GM19397 (cell line): Measurements from ENCODE around the gene HS1BP3.

Source experiments
- ATAC-seq: cut with Tn5 transposase; IDR thresholded peaks from one replicate; pipeline ENCODE4 v1.9.1; 2021; ENCODE audit warnings: mild to moderate bottlenecking, moderate library complexity; ENCODE audit not compliant: unreplicated experiment

The HS1BP3 gene

DNA sequence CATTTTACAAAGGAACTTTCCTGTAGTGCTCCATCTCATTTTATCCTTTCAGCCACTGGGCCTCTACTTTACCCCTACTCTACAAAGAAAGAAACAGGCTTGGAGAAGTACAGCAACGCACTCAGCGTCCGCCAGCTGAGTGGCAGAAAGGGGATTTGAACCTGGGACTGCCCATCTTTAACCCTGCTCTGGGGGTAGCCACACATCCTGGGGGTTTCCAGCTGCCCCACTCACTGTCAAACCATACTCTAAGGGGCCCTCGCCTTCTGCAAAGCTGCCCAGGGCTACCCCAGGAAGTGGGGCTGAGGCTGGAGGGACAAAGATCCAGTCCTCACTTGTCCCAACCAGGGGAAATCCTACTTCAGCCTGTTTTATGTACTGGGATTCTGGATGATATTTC is 17.9 kb downstream of the HS1BP3 start:
- ATAC-seq: no peak

DNA sequence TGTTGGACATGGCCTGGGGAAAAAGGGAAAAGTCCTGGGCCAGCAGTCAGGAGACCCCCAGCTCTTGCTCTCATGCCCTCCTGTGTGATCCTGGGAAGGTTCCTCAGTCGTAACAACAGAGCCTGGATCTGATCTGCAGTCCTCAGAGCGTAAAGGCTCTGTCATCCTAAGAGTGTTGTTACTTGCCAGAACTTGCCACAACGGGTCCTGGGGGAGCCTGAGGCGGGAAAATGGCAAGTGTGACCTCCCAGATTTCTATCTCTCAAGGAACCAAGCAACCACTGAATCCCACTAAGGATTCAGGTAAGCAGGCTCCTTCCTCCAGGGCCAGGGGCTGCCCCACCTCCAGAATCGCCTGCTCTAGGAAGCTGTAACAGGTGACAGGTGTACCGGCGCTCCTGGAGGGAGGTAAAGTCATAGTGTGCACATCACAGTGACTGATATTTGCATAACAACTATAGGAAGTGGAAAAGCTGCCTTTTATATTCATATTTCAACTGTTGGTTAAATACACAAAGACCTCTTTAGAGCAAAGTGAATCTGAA is 18.4 kb downstream of the HS1BP3 start:
- ATAC-seq: no peak

- no peak for ATAC-seq
Observed at GRCh38 chr2:20631617-20632307, 19.1 kb downstream of the HS1BP3 start.

GRCh38 chr2:20630967-20631366 is 19.9 kb downstream of the HS1BP3 start:
- ATAC-seq: no peak

GRCh38 chr2:20629581-20630171 is 21.2 kb downstream of the HS1BP3 start:
- no peak for ATAC-seq

GRCh38 chr2:20629181-20629580 is 21.7 kb downstream of the HS1BP3 start:
- no peak for ATAC-seq

DNA sequence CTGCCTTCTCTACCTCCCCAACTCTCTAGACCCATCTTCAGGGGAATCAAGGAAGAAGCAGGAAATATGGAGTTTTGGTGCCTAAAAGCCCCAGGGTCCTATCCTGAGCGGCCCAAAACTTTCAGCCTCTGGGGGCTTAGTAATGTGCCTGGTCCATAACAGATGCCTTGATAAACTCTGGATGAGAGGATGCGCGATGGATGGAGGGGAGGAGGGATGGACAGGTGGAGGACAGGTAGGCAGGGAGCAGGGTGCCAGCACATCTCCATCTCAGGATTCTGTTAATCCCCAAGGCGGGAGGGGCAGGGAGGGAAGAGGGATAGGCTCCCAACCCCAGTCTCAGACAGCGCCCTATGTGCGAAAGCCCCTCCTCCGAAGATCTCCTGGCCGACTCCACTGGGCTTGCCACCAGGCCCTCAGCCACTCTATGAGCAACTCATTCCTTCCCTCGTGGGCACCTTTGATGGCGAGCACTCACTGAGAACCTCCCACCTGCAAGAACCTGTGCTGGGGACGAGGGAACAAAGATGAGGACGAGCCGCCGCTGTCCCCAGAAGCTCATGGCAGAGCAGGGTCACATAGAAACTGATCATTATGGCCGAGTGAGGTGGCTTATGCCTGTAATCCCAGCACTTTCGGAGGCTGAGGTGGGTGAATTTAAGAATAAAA is 23.1 kb downstream of the HS1BP3 start:
- no peak for ATAC-seq

DNA sequence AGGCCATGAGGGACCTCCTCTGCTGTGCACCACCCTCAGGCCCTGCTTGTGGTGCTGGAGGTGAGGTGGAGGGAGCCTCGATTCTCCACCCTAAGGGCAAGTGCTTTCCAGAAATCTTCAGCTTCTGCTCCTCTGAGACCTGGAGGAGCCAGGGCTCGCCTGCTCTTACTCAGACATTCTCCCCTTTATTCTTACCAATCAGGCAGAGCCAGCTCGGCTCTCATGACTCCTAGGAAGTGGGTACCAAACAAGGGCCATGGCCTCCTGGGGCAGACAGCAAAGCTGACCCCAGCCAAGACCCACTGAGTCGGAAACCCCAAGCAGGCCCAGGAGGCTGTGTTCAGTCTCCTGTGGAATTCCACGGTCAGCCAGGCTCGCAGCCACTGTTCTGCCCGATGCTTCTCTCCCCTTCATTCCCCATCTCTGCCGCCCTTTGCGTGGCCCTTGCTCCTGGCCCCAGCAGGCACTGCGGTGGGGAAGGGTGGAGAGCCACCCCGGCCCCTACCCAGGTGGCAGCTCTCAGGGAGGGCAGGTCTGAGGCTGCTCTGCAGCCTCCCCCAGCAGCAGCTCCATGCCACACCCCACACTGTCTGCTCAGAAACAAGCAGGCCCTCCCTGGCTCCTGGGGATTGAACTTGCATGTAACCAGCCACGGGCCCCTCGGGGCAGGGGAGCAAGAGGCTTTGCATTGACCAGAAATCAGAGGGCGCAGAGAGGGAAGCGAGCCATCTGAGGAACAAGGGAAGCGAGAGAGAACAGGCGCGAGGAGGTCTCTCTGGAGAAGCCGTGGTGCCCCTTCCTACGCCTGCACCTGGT is 24.0 kb downstream of the HS1BP3 start:
- no peak for ATAC-seq

GRCh38 chr2:20626392-20626697 is 24.6 kb downstream of the HS1BP3 start:
- no peak for ATAC-seq

DNA sequence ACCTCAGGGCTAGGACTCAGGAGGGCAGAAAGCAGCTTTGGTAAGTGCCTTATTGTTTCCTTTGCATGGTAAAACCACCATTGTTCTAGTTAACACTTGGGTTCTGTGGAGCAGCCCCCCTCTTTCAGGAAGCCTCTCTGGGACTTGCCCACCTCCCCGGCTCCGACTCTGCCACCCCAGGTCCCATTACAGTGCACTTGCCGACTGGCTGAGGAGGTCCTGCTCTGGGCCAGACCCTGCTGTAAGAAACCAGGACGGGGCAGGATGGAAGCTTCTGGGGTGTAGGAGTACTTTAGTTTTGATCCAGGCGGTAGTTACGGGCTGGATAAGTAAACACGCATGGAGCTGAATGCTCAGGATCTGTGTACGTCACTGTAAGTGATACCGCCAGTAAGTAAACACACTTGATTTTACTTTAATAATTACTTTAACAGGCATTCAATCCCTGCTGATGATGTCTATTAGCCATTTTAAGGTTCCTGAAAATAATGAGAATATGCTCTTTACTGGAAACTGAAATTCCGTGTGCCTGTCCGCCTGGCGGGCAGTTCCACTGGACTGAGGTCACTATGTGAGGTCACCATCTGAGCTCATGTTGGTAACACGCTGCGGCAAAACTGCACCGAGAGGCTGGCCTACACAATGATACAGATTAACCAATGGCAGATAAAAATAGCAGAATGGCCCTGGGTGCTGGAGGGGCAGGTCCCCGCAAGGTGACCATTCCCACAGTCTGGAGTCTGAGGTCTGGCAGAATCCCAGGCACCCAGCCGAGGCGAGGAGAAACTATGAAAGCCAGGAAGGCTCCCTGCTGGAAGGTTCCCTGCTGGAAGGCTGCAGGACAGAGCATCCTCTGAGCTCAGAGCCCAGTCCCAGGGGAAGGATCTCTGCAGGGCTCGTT is 25.2 kb downstream of the HS1BP3 start:
- no peak for ATAC-seq

DNA sequence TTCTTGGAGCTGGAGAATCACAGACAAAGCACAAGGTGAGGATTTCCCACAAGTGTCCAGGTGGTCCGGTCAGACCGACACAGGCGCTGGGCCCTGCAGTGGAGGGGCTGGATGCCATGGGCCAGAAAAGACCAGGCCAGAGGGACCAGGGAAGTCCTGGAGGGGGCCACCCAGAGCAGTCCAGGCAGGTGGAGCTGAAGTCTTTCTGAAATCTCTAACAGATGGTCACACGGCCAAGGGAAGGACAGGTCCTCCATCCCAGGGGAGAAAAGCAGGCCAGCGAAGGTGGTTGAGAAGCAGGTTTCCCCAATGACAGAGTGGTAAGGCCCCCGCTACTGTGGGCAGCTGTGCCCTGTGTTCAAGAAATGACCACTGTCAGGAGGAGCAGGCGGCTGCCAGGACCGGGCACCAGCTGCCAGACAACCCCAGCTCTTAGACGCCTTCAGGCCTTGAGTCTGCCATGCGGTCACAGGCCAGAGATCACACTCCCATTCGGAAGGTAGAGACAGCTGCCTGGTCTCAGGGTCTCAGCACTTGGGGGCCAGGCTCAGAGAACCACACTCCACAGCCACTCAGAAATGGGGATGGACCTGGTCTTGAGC is 25.9 kb downstream of the HS1BP3 start:
- no peak for ATAC-seq

DNA sequence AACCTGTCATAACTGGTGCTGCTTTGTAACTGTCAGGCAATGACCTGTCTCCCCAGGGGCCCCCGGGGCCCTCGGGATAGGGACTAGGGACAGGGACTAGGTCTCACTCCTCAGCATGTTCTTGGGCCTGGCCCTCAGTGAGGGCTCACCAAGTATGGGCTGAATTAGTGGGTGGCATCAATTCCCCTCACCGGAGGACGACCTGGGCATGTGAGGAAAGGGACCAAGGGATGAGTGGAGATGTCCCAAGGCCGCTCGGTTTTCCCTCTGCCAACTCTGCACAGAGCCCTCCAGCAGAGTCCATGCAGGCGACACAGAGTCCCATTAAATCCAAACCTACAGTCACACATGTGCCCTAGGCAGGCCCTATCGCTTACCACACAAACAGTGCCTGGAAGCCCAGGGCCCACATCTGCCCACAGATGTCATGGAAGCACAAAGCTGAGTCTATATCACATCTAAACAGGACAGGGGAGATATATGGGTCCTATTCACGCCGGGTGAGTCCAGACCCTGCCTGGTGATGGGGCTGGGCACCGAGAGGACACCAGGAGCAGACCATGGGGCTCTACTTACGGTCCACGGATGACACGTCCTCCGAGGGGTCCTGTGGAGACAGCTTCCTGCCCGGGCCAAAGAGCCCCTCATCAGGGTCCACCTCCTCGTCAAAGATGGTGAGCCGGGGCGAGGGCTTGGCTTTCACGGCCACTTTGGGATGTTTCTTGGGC is 26.6 kb downstream of the HS1BP3 start:
- ATAC-seq: no peak

DNA sequence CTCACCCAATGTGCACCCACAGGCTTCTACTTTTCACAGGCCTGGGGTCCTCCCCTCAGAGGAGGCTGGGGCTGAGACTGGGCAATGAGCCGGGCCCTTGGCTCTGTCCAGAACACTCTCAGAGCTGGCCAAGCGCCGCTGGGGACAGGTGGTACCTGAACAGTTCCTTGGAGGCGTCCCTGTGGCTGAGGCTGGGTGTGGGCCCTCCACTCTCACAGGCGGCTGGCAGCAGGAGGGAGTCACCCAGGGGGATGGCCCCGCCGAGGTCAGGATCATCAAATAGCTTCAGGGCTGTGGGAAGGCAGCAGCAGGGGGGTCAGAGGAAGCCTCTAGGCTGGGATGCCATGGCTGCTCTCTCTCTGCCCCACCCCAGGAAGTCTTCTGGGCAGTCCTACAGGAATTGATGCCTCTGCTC is 27.1 kb downstream of the HS1BP3 start:
- no peak for ATAC-seq

GRCh38 chr2:20623241-20623640 is 27.7 kb downstream of the HS1BP3 start:
- ATAC-seq: no peak

GRCh38 chr2:20622731-20623130 is 28.2 kb downstream of the HS1BP3 start:
- ATAC-seq: no peak

DNA sequence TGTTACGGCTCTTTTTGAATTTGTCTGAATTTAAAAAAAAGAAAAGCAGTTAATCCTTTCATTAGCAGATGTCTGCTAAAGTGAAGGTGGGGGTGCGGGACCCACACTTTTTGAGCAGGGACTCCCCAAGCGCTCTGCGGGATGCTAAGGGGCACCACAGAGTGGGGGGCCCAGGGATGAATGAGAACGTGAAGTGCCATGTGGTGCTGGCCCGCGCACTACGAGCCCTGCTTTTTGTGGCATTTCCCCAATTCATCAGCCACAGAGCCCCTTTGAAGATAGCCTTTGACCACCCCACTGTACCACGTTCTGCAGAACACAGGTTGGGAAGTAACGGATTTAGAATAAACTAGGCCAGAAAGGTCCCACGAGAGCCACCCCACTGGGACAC is 28.6 kb downstream of the HS1BP3 start:
- no peak for ATAC-seq

DNA sequence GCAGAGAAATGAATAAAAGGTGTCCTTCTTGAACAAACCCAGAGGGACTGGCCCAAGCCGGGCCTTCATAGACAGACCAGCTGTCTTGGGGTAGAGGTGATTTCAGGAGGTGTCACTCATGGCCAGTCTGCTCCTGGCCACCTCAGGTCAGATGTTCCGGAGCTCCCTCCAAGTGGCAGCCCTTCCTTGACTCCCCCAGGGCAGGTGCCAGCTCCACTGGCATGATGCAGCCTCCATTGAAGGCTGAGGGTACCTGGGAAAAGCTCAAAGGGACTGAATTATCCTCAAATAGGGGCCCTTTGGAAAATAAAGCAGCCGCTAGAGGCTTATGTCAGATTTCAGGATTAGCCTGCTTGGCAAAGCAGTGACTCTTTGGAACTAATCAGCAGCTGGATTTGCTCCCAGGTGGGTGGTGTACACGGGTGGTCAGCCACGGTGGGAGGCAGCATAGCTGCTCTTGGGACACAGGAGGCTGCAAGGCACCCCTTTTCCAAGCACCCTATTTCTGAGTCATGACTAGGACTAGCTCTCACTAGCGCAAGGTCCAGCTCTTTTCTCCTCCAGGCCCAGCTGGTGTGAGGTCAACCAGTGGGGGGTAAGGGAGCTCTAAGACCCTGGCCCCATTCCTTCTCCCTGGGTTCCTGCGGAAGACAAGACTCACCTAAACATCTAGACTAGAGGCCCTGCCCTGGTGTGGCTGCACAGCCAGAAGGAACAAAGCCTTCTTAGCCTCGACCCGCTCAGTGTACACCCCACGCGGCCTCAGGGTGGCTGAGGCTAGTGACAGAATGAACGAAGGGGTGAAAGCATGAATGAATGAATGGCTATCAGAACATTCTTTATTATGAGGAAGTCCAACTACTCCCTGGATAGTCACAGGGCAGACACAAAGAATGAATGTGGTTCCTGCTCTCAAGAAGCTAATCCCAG is 29.3 kb downstream of the HS1BP3 start:
- ATAC-seq: no peak

- no peak for ATAC-seq
Observed at GRCh38 chr2:20620696-20621365, 30.1 kb downstream of the HS1BP3 start.
